Measurements from ENCODE around the gene MSX1. TPM values are rescaled to one million over a fixed set of nuclear protein-coding genes. Genes with fewer than 3 reads are reported as not detected.

MSX1 gene
- polyA plus RNA-seq, 2 of the 4 experiments (the other 2 are of a cell fraction), result 2.2 to 2.8 TPM

GRCh38 chr4:4838051-4838935 is 21.2 kb upstream of the MSX1 start:
- Histone ChIP-seq H3K4me3 (no peak overlapping the region), H3K27ac (no peak overlapping the region), H3K9me3 (no peaks in the 10 kb centered on the region), H3K4me1 (no peaks in the 10 kb centered on the region), H3K4me2 (no peak overlapping the region)
- TF ChIP-seq, protein P1, sequence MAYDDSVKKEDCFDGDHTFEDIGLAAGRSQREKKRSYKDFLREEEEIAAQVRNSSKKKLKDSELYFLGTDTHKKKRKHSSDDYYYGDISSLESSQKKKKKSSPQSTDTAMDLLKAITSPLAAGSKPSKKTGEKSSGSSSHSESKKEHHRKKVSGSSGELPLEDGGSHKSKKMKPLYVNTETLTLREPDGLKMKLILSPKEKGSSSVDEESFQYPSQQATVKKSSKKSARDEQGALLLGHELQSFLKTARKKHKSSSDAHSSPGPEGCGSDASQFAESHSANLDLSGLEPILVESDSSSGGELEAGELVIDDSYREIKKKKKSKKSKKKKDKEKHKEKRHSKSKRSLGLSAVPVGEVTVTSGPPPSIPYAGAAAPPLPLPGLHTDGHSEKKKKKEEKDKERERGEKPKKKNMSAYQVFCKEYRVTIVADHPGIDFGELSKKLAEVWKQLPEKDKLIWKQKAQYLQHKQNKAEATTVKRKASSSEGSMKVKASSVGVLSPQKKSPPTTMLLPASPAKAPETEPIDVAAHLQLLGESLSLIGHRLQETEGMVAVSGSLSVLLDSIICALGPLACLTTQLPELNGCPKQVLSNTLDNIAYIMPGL (CRISPR knock-in tag; IDR thresholded peaks at IDR 0.05; ENCODE audit: borderline replicate concordance), result no peak
- TF ChIP-seq RNF2 (IDR thresholded peaks at IDR 0.05; ENCODE audit: borderline replicate concordance, low read depth) (no peak), NPAS2 (CRISPR knock-in tag; IDR thresholded peaks at IDR 0.05; ENCODE audit: borderline replicate concordance) (no peak), PHF8 (IDR thresholded peaks at IDR 0.05; ENCODE audit: borderline replicate concordance, low read depth) (no peak), MAZ (IDR thresholded peaks at IDR 0.05; ENCODE audit: borderline replicate concordance, low read depth, low read length) (no peak), HOXB13 (CRISPR knock-in tag; IDR thresholded peaks at IDR 0.05; ENCODE audit: low read depth) (no peak), MAX (IDR thresholded peaks at IDR 0.05) (no peak), RCOR1 (IDR thresholded peaks at IDR 0.05; ENCODE audit: low read depth, low read length) (no peak), ATOH8 (CRISPR knock-in tag; IDR thresholded peaks at IDR 0.05; ENCODE audit: low read depth) (no peak), MAFK (IDR thresholded peaks at IDR 0.05; ENCODE audit: partially characterized antibody) (no peak), KDM1A (IDR thresholded peaks at IDR 0.05; ENCODE audit: low read depth) (no peak), ZNF302 (CRISPR knock-in tag; IDR thresholded peaks at IDR 0.05) (no peak), FOSB (CRISPR knock-in tag; IDR thresholded peaks at IDR 0.05) (no peak), CBX2 (IDR thresholded peaks at IDR 0.05; ENCODE audit: borderline replicate concordance, low read depth) (no peak), BCL3 (IDR thresholded peaks at IDR 0.05) (no peak), ESRRA (IDR thresholded peaks at IDR 0.05; ENCODE audit: borderline replicate concordance, low read length) (no peak), BHLHE40 (IDR thresholded peaks at IDR 0.05; ENCODE audit: low read depth, low read length) (no peak), POLR2A (IDR thresholded peaks at IDR 0.05; ENCODE audit: low read length) (no peak)
- TF ChIP-seq, protein P2, sequence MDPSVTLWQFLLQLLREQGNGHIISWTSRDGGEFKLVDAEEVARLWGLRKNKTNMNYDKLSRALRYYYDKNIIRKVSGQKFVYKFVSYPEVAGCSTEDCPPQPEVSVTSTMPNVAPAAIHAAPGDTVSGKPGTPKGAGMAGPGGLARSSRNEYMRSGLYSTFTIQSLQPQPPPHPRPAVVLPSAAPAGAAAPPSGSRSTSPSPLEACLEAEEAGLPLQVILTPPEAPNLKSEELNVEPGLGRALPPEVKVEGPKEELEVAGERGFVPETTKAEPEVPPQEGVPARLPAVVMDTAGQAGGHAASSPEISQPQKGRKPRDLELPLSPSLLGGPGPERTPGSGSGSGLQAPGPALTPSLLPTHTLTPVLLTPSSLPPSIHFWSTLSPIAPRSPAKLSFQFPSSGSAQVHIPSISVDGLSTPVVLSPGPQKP (IDR thresholded peaks at IDR 0.05; ENCODE audit: low read depth, low read length), result no peak
- 78% methylated on average over 9 of the region's 13 CpGs for WGBS (ENCODE audit: missing lambda C conversion rate)
- no peak for DNase-seq (ENCODE audit: low read depth in 1 of 2, low spot score in 1 of 2)
- ATAC-seq, result no peak
- ChIA-PET CTCF (interaction anchor here (1.0 kb wide), 1 partner anchor 25 kb away, joined by 3 read pairs; no protein-coding TSS in a partner anchor), POLR2A (no interaction called here)
- FAIRE-seq, result no peak

Measured in A549 (cell line).